Ishikawa (cell line): ENCODE results near the gene NTM.

Experiments used
- CEBPB ChIP-seq: IDR thresholded peaks from 2 replicates; pipeline ENCODE4 v1.6.1; 2012
- CREB1 ChIP-seq: IDR thresholded peaks from 2 replicates; pipeline ENCODE4 v1.6.1; 2012; ENCODE audit warnings: low read depth
- EGR1 ChIP-seq: IDR thresholded peaks from 2 replicates; pipeline ENCODE4 v1.6.1; 2012
- EP300 ChIP-seq: IDR thresholded peaks from 2 replicates; pipeline ENCODE4 v1.6.1; 2012; ENCODE audit warnings: borderline replicate concordance
- FOXM1 ChIP-seq: IDR thresholded peaks from 2 replicates; pipeline ENCODE4 v1.6.1; 2012; ENCODE audit warnings: low read depth, borderline replicate concordance
- MAX ChIP-seq: IDR thresholded peaks from 2 replicates; pipeline ENCODE4 v1.6.1; 2012
- NFIC ChIP-seq: IDR thresholded peaks from 2 replicates; pipeline ENCODE4 v1.6.1; 2012
- RAD21 ChIP-seq: IDR thresholded peaks from 2 replicates; pipeline ENCODE4 v1.6.1; 2012; ENCODE audit warnings: low read depth
- REST ChIP-seq: IDR thresholded peaks from 2 replicates; pipeline ENCODE4 v1.6.1; 2012; ENCODE audit warnings: low read depth, mild to moderate bottlenecking
- TAF1 ChIP-seq: IDR thresholded peaks from 2 replicates; pipeline ENCODE4 v1.6.1; 2012; ENCODE audit warnings: low read depth, mild to moderate bottlenecking
- TCF12 ChIP-seq: IDR thresholded peaks from 2 replicates; pipeline ENCODE4 v1.6.1; 2012; ENCODE audit warnings: low read depth
- TEAD4 ChIP-seq: IDR thresholded peaks from 2 replicates; pipeline ENCODE4 v1.6.1; 2012
- USF1 ChIP-seq: IDR thresholded peaks from 2 replicates; pipeline ENCODE4 v1.6.1; 2012
- YY1 ChIP-seq: IDR thresholded peaks from 2 replicates; pipeline ENCODE4 v1.6.1; 2012; ENCODE audit warnings: low read depth
- ZBTB7A ChIP-seq: IDR thresholded peaks from 2 replicates; pipeline ENCODE4 v1.6.1; 2012; ENCODE audit warnings: low read depth

Gene NTM

GRCh38 chr11:131666617-131667016 is 296.2 kb downstream of the NTM start:
- no peak for TF ChIP-seq RAD21

- no peak for TF ChIP-seq TCF12
- no peak for TF ChIP-seq ZBTB7A
- TF ChIP-seq EP300, result no peak
- TF ChIP-seq YY1, result no peak
- TF ChIP-seq REST, result no peak
- TF ChIP-seq CEBPB, result no peak
- TF ChIP-seq RAD21, result no peak
- TF ChIP-seq EGR1, result no peak
- TF ChIP-seq FOXM1, result no peak
- TF ChIP-seq MAX, result no peak
- no peak for TF ChIP-seq USF1
- TF ChIP-seq CREB1, result no peak
- no peak for TF ChIP-seq TEAD4
- no peak for TF ChIP-seq TAF1
- no peak for TF ChIP-seq NFIC
Observed at GRCh38 chr11:131667566-131667965, 297.2 kb downstream of the NTM start.

GRCh38 chr11:131668500-131669400 is 298.3 kb downstream of the NTM start:
- TF ChIP-seq NFIC (no peak), ZBTB7A (no peak), USF1 (no peak), TEAD4 (no peak), TAF1 (no peak), TCF12 (no peak), FOXM1 (no peak), REST (no peak), CEBPB (no peak), RAD21 (no peak), MAX (no peak), EP300 (no peak), EGR1 (no peak), YY1 (no peak), CREB1 (no peak)

GRCh38 chr11:131669401-131669780 is 299.0 kb downstream of the NTM start:
- TF ChIP-seq FOXM1, result no peak
- TF ChIP-seq ZBTB7A, result no peak
- TF ChIP-seq TEAD4, result no peak
- TF ChIP-seq MAX, result no peak
- TF ChIP-seq YY1, result no peak
- no peak for TF ChIP-seq EP300
- TF ChIP-seq USF1, result no peak
- no peak for TF ChIP-seq TCF12
- no peak for TF ChIP-seq REST
